Fibroblast of mammary gland (primary cell): ENCODE data around the gene KLK12.

Source experiments
- DNase-seq: peaks from one replicate; pipeline ENCODE4 v3.0.0-alpha.2; 2010; ENCODE audit warnings: low read depth
- H3K4me3 ChIP-seq: 2 replicates; pipeline ENCODE4 v1.5.1; 2011; ENCODE audit warnings: low read depth, mild to moderate bottlenecking, low read length, moderate library complexity; ENCODE audit not compliant: control insufficient read depth
- CTCF ChIP-seq: conservative IDR thresholded peaks from 2 replicates; pipeline ENCODE4 v1.5.1; 2011; ENCODE audit warnings: low read depth, low read length, inconsistent platforms; ENCODE audit not compliant: control insufficient read depth, insufficient read depth

KLK12 gene

GRCh38 chr19:50981587-50982146, 53.1 kb downstream of the KLK12 start:
- no peak overlapping the region for H3K4me3 ChIP-seq
- no peak for DNase-seq
- no peak for TF ChIP-seq CTCF

DNA sequence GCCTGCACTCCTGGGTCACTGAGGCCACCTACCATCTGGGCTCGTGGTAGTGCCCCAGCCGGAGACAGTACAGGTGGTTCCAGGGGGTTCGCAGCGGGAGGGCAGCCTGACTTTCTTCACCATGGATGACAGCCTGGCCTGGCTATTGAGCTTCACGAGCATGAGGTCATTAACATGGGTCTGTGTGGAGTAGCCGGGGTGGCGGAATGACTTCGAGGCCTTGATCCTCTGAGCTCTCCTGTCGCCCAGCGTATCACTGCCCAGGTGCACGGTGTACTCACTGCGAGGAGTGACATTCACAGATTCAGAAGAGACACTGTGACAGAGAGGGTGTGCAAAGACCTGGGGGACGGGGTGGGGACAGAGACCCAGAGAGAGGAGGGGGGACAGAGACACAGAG, 54.6 kb downstream of the KLK12 start:
- no peak for TF ChIP-seq CTCF
- no peak overlapping the region for H3K4me3 ChIP-seq
- DNase-seq: no peak

DNA sequence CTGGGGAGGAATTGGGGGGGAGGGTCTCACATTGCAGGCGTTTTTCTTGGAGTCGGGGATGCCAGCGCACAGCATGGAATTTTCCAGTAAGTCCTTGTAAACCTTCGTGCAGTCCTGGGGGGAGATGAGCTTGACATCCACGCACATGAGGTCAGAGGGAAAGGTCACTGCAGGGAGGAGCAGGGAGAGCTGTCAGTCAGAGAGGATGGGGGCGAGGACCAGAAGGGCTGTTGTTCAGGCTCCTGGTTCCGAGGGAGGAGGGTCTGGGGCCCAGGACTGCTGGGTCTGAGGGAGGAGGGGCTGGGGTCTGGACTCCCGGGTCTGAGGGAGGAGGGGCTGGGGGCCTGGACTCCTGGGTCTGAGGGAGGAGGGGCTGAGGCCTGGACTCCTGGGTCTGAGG, 55.0 kb downstream of the KLK12 start:
- H3K4me3 ChIP-seq: no peak overlapping the region

More for the DNA sequence above, 55.0 kb downstream of the KLK12 start:
- no peak for DNase-seq
- no peak for TF ChIP-seq CTCF
